ENCODE results near the gene LYVE1. TPM values are rescaled to one million over a fixed set of nuclear protein-coding genes. Genes with fewer than 3 reads are reported as not detected.

Gene LYVE1
- total and polyA plus RNA-seq, 12 donors, result 5.3 to 118 (median 21.0) TPM

- intact Hi-C loops (cut with DNase I), result no loop called here
- no peak for DNase-seq
- Histone ChIP-seq H3K27me3 (peaks cover 0 to 6% (median 0%) of the 10 kb centered on the region in 7 donors), H3K36me3 (peaks cover 0 to 13% (median 0%) of the 10 kb centered on the region in 9 donors), H3K4me3 (no peak overlapping the region), H3K9me3 (no peaks in the 10 kb centered on the region), H3K27ac (peak overlapping the region in 2 of 10 donors; percentile 32 to 91), H3K4me1 (peaks cover 0 to 85% (median 32%) of the 10 kb centered on the region in 9 donors)
- no peak for TF ChIP-seq CTCF (IDR thresholded peaks at IDR 0.05)
- ATAC-seq, result no peak
Measured at GRCh38 chr11:10608584-10608983, 40.1 kb upstream of the LYVE1 start.

GRCh38 chr11:10607462-10608132 lies 39.1 kb upstream of the LYVE1 start:
- Histone ChIP-seq H3K4me1 (peaks cover 0 to 81% (median 32%) of the 10 kb centered on the region in 9 donors), H3K27me3 (peaks cover 0 to 6% (median 0%) of the 10 kb centered on the region in 7 donors), H3K36me3 (peaks cover 0 to 13% (median 0%) of the 10 kb centered on the region in 9 donors), H3K9me3 (no peaks in the 10 kb centered on the region), H3K4me3 (no peak overlapping the region), H3K27ac (peak overlapping the region in 3 of 10 donors; percentile 10 to 91 (median 32))
- no peak for TF ChIP-seq CTCF (IDR thresholded peaks at IDR 0.05)
- intact Hi-C loops (cut with DNase I), result no loop called here
- 50 to 68% methylated on average over 6 of the region's 6 CpGs for WGBS, 2 donors
- DNase-seq (no peak), ATAC-seq (peak in 3 of 8 donors; percentile 9 to 16 (median 10))

- H3K9me3 ChIP-seq, result no peaks in the 10 kb centered on the region
- TF ChIP-seq CTCF (IDR thresholded peaks at IDR 0.05), result no peak
- peak in 3 of 8 donors; percentile 28 to 47 (median 32) for ATAC-seq
- intact Hi-C loops (cut with DNase I), result no loop called here
- peaks cover 0 to 2% (median 0%) of the 10 kb centered on the region in 7 donors for H3K27me3 ChIP-seq
- H3K4me1 ChIP-seq, result peaks cover 0 to 84% (median 32%) of the 10 kb centered on the region in 9 donors
- no peak for DNase-seq
- H3K27ac ChIP-seq, result peak overlapping the region in 6 of 10 donors; percentile 16 to 91 (median 46)
- WGBS, 2 donors, result 76% methylated on average over 6 of the region's 6 CpGs
- peak overlapping the region in 1 of 10 donors; percentile 33 for H3K4me3 ChIP-seq
- H3K36me3 ChIP-seq, result peaks cover 0 to 13% (median 0%) of the 10 kb centered on the region in 9 donors
Measured at GRCh38 chr11:10606536-10607208, 38.2 kb upstream of the LYVE1 start.

GRCh38 chr11:10605941-10606381 lies 37.5 kb upstream of the LYVE1 start:
- intact Hi-C loops (cut with DNase I), result no loop called here
- TF ChIP-seq CTCF (IDR thresholded peaks at IDR 0.05), result no peak
- Histone ChIP-seq H3K4me1 (peaks cover 0 to 85% (median 32%) of the 10 kb centered on the region in 9 donors), H3K36me3 (peaks cover 0 to 13% (median 0%) of the 10 kb centered on the region in 9 donors), H3K9me3 (no peaks in the 10 kb centered on the region), H3K27ac (peak overlapping the region in 6 of 10 donors; percentile 16 to 91 (median 50)), H3K27me3 (no peaks in the 10 kb centered on the region), H3K4me3 (peak overlapping the region in 3 of 10 donors; percentile 13 to 33 (median 19))
- DNase-seq, result peak; percentile 54 to 60
- peak; percentile 39 to 79 (median 60) for ATAC-seq
- 35 to 42% methylated on average over 6 of the region's 6 CpGs for WGBS, 2 donors

Measured in heart right ventricle (tissue), 16 donors.